Measurements from ENCODE around the gene TRPM8.

GRCh38 chr2:234024304-234024703 is 107.1 kb downstream of the TRPM8 start:
- TF ChIP-seq MAX (IDR thresholded peaks at IDR 0.05; ENCODE audit: low read depth, low read length): no peak
- TF ChIP-seq, protein P1, sequence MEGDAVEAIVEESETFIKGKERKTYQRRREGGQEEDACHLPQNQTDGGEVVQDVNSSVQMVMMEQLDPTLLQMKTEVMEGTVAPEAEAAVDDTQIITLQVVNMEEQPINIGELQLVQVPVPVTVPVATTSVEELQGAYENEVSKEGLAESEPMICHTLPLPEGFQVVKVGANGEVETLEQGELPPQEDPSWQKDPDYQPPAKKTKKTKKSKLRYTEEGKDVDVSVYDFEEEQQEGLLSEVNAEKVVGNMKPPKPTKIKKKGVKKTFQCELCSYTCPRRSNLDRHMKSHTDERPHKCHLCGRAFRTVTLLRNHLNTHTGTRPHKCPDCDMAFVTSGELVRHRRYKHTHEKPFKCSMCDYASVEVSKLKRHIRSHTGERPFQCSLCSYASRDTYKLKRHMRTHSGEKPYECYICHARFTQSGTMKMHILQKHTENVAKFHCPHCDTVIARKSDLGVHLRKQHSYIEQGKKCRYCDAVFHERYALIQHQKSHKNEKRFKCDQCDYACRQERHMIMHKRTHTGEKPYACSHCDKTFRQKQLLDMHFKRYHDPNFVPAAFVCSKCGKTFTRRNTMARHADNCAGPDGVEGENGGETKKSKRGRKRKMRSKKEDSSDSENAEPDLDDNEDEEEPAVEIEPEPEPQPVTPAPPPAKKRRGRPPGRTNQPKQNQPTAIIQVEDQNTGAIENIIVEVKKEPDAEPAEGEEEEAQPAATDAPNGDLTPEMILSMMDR (IDR thresholded peaks at IDR 0.05; ENCODE audit: low read depth, low read length): no peak

Measured in NB4 (cell line).